Stimulated activated CD8-positive, alpha-beta memory T cell treated with anti-CD3 and anti-CD28 coated beads, Interleukin-4, amount 100 ng/mL, for 24 hours (primary cell): ENCODE data around the gene ALG14.

ENCODE experiments used
- DNase-seq: peaks from one replicate; pipeline ENCODE4 v3.0.0-alpha.2; 2020; ENCODE audit warnings: low read depth

The ALG14 gene

DNA sequence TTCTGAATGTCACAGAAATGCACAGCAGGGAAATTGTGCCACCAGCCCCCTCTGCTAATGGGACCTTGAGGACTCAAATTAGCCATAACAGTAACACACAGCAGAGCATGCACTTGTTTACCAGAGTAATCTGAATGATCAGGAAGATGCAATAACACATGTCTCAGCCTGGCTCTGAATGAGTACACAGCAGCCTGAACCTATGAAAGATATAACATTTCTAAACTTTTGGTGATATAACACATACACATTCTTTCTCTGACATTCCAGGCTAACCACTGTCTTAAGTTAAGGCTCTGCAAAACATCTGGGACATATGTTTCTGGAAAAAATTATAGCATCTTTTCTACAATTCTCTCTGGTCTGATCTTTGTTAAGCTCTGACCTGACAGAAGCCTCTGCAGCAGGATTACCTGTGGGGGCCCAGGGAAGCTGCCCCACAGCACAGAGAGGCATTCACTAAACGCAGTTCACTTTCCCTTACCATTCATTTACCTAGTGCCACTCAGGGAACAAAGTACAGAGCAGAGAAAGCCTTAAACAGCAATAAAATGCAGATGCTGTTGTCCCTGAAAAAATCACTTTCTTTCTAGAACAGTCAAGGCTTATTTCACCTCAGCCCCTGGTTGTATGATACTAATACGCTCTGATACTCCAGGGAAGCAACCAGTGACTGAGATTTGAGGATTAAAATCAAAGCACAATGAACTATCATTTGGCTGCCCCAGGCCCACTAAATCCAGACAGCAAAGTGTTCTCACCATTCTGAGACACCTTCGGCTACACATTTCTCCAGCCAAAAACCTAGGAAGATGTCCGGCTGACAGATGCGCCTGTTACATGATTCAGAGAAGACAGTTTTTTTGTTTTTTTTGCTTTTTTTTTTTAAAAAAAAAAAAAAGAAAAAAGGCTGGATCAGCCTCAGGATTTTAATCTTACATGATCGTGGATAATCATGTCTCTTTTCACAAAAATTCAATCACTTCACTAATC is 91.9 kb downstream of the ALG14 start:
- no peak for DNase-seq

GRCh38 chr1:94979656-94980581 is 92.8 kb downstream of the ALG14 start:
- no peak for DNase-seq

DNA sequence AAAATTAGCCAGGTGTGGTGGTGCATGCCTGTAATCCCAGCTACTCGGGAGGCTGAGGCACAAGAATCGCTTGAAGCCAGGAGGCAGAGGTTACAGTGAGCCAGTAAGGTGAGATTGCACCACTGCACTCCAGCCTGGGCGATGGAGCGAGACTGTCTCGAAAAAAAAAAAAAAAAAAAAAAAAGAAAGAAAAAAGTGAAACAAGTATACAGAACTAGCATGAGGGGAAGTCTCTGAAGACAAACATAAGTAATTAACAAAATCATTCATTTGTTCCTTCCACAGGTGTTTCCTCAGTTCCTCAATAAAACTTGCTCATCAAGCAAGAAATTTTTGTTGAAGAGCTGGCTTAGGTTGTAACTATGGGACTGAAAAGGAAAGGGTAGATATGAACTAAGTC is 93.6 kb downstream of the ALG14 start:
- no peak for DNase-seq

GRCh38 chr1:94978401-94978800 is 94.3 kb downstream of the ALG14 start:
- DNase-seq = no peak

GRCh38 chr1:94976971-94977548 is 95.7 kb downstream of the ALG14 start:
- no peak for DNase-seq

DNA sequence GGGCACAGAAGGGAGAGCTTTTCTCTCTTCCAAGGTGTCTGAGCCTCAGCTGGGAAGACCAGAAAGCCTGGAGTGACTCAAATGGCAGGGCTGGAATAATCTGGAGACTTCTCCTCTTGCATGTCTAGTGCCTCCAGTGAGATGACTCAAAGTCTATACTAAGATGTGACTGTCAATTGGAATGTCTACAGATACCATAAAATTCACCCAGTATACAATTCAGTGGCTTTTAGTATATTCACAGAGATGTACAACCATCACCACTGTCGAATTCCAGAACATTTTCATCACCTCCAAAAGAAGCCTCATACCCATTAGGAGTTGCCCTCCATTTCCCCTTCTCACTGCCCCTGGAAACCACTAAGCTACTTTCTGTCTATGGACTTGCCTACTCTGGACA is 97.9 kb downstream of the ALG14 start:
- DNase-seq = no peak

- no peak for DNase-seq
Measured at GRCh38 chr1:94974241-94974640, 98.5 kb downstream of the ALG14 start.

DNA sequence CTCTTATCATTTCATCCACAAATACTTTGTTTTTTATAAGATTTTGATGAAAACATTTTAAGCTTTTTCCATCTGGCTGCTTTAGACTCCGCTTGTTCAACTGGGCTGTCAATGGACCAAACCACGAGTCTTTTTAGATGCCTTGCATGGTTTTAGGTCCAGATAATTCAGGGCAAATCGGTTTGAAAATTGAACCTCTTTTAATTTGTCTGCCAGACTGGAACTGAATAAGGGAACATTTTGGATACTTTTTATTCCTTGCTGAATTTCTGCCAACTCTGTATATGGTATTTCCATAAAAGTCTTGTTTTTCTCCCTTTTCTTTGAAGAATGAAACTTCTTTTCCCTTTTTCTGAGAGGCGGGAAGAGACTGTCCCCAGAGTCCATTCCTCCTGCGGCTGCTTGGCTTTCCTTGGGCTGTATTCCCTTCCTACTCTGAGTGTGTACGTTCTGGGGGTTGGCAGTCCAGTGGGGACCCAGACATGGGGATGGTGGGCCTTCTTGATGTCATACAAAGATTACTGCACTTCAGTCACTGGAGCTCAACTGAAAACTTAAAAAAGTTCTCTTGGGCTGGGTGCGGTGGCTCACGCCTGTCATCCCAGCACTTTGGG is 99.3 kb downstream of the ALG14 start:
- DNase-seq = no peak

- no peak for DNase-seq
Measured at GRCh38 chr1:94971491-94971924, 101.2 kb downstream of the ALG14 start.

GRCh38 chr1:94970783-94971182 is 102.0 kb downstream of the ALG14 start:
- no peak for DNase-seq

- no peak for DNase-seq
Measured at GRCh38 chr1:94969137-94969536, 103.6 kb downstream of the ALG14 start.

- no peak for DNase-seq
Measured at GRCh38 chr1:94966033-94966432, 106.7 kb downstream of the ALG14 start.

DNA sequence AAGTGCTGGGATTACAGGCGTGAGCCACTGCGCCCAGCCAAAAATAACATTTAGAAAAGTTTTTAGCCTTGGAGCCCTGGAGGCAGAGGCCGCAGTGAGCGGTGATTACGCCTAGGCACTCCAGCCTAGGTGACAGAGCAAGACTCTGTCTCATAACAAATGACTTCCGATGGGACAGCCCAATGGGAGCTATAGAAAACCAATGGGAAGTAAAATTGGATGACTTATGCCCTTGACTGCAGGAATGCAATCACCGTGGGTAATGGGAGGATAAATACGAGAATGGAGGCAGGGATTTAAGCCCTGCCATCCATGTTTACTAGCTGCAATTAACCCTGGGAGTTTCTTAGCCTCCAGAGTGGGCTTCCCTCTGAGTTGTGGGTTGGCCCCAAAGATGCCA is 108.9 kb downstream of the ALG14 start:
- DNase-seq = no peak

GRCh38 chr1:94962409-94963265 is 110.1 kb downstream of the ALG14 start:
- DNase-seq = no peak

DNA sequence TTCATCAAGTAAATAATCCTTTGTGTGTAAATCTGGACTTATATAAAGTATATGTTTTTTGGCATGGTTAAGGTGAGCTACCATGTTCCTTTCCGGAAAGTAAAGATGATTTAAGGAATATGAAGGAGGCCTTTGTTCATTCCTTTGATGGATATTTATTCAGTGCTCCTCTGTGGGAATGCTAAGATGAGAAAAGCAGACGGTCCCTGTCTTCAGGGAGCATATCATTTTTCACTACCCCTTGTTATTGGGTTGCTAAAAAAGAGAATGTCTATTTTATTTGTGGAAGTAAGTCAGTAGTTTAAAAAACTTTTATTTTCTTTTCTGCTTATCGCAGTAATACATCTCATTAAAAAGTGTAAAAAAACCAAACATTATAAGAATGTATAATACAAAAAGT is 110.8 kb downstream of the ALG14 start:
- no peak for DNase-seq

DNA sequence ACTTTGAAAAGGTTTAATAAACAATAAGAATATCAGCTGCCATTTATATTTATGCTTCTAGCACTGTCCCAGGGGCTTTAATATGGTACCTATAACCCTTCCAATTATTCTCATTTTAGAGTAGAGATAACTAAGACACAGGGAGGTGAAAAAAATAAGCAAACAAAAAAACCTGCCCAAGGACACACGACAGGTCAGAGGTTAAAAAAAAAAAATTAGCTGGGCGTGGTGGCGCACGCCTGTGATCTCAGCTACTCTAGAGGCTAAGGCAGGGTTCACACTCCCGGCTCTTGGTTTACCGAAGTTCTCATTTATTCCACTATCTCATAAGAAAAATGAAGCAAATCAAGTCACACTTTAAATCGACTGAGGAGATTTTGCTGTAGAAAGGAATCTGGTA is 111.2 kb downstream of the ALG14 start:
- no peak for DNase-seq

- DNase-seq = no peak
Measured at GRCh38 chr1:94958081-94958480, 114.7 kb downstream of the ALG14 start.

DNA sequence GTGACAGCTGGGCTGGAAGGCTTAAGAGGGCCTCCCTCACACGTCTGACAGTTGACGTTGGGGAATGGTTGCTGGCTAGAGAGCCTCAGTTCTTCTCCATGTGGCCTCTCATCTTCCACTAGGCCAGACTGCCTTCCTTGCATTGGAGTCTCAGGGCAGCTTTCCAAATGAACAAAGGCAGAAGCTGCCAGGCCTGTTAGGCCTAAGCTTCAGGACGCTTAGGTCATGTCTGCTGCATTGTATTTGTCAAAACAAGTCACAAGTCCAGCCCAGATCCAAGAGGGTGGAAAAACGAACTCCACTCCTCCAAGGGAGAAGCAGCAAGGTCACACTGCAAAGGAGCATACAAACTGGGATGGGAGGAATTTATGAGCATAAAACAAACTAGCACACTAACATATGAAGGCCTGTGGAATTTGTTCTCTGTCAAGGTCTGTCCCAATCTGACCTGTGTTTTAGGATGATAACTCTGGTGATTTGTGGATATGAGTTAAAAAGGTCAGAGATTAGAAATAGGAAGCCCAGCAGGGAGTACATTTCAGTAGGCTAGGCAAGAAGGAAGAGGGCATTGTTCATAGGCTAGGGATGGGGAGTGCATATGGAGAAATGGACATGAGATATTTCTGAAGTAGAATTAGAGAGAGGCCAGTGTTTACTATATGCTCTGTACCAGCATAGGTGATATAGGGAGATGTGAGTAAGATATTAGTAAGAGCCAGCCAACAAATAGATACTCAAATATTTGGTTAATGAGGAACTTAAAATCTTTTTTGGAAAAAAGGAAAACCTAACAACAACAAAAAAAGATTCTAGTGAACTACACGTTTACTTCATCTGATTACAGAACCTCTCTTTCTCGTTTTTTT is 116.8 kb downstream of the ALG14 start:
- no peak for DNase-seq

GRCh38 chr1:94954263-94955220 is 118.2 kb downstream of the ALG14 start:
- no peak for DNase-seq
